Hepatocyte (in vitro differentiated cells): ENCODE results near the gene SEMA4G.

Experiments used
- CTCF ChIP-seq: fragments of 200-600 bp; sonication (generic); IDR thresholded peaks from 2 replicates; pipeline ENCODE4 v1.5.1; 2016; ENCODE audit warnings: antibody characterized with exemption, mild to moderate bottlenecking; ENCODE audit not compliant: poor library complexity
- EZH2 ChIP-seq: fragments of 200-600 bp; sonication (generic); IDR thresholded peaks from 2 replicates; pipeline ENCODE4 v1.6.1; 2016; ENCODE audit warnings: antibody characterized with exemption, mild to moderate bottlenecking, borderline replicate concordance

GRCh38 chr10:100965820-100966219, 3.5 kb upstream of the SEMA4G start:
- TF ChIP-seq CTCF (no peak), EZH2 (no peak)
